ENCODE results near the gene ABCC3. TPM values are rescaled to one million over a fixed set of nuclear protein-coding genes. Genes with fewer than 3 reads are reported as not detected.

Gene ABCC3
- total RNA-seq, 3 donors from 2014 or later (not counting 1 experiment from before 2014, with no cell fraction given), result 1.6 to 13.2 (median 5.9) TPM

DNA sequence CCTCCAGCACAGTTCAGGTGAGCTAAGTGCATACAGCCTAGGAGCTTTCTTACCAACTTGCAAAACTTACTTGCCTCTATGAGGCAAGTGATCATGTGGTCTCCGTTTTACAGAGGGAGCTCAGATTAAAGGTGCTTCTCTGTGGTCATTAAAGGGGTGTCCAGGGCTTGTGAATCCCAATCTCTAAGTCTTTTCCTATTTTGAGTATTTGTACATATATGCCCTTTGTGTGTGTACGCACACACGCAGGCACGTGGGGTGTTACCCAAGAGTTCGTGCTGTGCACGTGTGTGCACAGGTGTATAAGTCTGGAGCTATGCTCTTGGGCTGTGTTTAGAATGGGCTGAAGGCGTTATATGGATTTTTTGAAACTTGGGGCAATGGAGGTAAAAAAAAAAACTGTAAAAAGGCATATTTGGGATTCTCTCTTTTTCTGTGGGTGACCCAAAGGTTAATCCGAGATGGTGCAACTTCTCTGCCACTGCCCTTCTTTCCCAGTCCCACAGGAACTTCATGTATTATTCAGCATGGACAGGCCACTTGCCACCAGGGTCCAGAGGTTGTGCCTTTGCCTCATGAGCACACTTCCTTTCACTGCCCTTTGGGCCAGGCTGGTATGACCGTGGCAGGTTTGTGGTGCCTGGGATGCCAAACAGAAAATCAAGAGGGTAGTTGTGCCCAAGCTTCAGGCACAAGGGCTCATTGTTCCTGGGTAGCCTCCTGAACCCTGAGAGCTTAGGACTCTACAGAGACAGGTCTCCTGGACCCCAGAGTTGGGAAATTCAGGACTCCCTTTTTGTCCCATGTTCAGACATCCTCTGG lies 1.5 kb downstream of the ABCC3 start:
- DNase-seq (no peak), ATAC-seq (no peak)
- intact Hi-C loops (cut with micrococcal nuclease), result no loop called here
- Histone ChIP-seq H3K36me3 (ENCODE audit: control insufficient read depth, insufficient read depth, low read length) (no peaks in the 10 kb centered on the region), H3K4me3 (ENCODE audit: low read length) (no peak overlapping the region), H3K9me3 (ENCODE audit: control insufficient read depth, insufficient read depth, low read length) (no peaks in the 10 kb centered on the region), H3K27me3 (ENCODE audit: control insufficient read depth, insufficient read depth, low read length) (peaks cover 12% of the 10 kb centered on the region), H3K4me1 (ENCODE audit: control insufficient read depth, insufficient read depth, low read length) (peaks cover 8% of the 10 kb centered on the region), H3K27ac (ENCODE audit: low read length) (no peak overlapping the region)
- no peak overlapping the region for H3K4me3 Mint-ChIP-seq
- H3K9me3 Mint-ChIP-seq, result no peaks in the 10 kb centered on the region
- H3K27me3 Mint-ChIP-seq (ENCODE audit: low read depth in 2 of 2), result peaks cover 40 to 49% of the 10 kb centered on the region in 2 donors
- 90% methylated on average over 8 of the region's 9 CpGs for WGBS (ENCODE audit: insufficient coverage)
- H3K4me1 Mint-ChIP-seq, result no peaks in the 10 kb centered on the region
- no peak overlapping the region for H3K27ac Mint-ChIP-seq
- no peaks in the 10 kb centered on the region for H3K36me3 Mint-ChIP-seq
- TF ChIP-seq, protein P1, sequence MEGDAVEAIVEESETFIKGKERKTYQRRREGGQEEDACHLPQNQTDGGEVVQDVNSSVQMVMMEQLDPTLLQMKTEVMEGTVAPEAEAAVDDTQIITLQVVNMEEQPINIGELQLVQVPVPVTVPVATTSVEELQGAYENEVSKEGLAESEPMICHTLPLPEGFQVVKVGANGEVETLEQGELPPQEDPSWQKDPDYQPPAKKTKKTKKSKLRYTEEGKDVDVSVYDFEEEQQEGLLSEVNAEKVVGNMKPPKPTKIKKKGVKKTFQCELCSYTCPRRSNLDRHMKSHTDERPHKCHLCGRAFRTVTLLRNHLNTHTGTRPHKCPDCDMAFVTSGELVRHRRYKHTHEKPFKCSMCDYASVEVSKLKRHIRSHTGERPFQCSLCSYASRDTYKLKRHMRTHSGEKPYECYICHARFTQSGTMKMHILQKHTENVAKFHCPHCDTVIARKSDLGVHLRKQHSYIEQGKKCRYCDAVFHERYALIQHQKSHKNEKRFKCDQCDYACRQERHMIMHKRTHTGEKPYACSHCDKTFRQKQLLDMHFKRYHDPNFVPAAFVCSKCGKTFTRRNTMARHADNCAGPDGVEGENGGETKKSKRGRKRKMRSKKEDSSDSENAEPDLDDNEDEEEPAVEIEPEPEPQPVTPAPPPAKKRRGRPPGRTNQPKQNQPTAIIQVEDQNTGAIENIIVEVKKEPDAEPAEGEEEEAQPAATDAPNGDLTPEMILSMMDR (IDR thresholded peaks at IDR 0.05), result no peak

DNA sequence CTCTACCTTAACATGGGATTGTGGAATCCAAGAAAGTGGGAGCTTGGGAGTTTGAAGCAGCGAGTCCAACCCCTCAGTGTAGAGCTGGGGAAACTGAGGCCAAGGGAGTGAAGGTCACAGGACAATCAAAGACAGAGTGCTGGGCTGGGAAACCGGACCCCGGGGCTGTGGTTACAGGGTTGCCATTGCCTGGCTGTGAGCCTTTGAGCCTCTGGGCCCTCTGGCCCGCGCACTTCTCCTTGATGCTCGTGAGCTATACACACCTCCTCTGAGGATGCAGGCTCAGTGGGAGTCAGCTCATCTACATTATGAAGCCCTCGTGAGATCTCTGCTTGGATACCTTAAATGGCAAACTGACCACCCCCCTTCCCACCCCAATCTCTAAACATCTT lies 2.1 kb downstream of the ABCC3 start:
- H3K27ac Mint-ChIP-seq, result no peak overlapping the region
- no peaks in the 10 kb centered on the region for H3K36me3 Mint-ChIP-seq
- no peaks in the 10 kb centered on the region for H3K9me3 Mint-ChIP-seq
- H3K4me3 Mint-ChIP-seq, result no peak overlapping the region
- Histone ChIP-seq H3K27ac (ENCODE audit: low read length) (no peak overlapping the region), H3K27me3 (ENCODE audit: control insufficient read depth, insufficient read depth, low read length) (peaks cover 12% of the 10 kb centered on the region), H3K36me3 (ENCODE audit: control insufficient read depth, insufficient read depth, low read length) (no peaks in the 10 kb centered on the region), H3K4me1 (ENCODE audit: control insufficient read depth, insufficient read depth, low read length) (peaks cover 8% of the 10 kb centered on the region), H3K4me3 (ENCODE audit: low read length) (no peak overlapping the region), H3K9me3 (ENCODE audit: control insufficient read depth, insufficient read depth, low read length) (no peaks in the 10 kb centered on the region)
- ATAC-seq (no peak), DNase-seq (no peak)
- H3K27me3 Mint-ChIP-seq (ENCODE audit: low read depth in 2 of 2), result peaks cover 35 to 44% of the 10 kb centered on the region in 2 donors
- TF ChIP-seq, protein P1 (IDR thresholded peaks at IDR 0.05), result no peak
- intact Hi-C loops (cut with micrococcal nuclease), result no loop called here
- WGBS (ENCODE audit: insufficient coverage), result 86% methylated on average over 7 of the region's 7 CpGs
- no peaks in the 10 kb centered on the region for H3K4me1 Mint-ChIP-seq

DNA sequence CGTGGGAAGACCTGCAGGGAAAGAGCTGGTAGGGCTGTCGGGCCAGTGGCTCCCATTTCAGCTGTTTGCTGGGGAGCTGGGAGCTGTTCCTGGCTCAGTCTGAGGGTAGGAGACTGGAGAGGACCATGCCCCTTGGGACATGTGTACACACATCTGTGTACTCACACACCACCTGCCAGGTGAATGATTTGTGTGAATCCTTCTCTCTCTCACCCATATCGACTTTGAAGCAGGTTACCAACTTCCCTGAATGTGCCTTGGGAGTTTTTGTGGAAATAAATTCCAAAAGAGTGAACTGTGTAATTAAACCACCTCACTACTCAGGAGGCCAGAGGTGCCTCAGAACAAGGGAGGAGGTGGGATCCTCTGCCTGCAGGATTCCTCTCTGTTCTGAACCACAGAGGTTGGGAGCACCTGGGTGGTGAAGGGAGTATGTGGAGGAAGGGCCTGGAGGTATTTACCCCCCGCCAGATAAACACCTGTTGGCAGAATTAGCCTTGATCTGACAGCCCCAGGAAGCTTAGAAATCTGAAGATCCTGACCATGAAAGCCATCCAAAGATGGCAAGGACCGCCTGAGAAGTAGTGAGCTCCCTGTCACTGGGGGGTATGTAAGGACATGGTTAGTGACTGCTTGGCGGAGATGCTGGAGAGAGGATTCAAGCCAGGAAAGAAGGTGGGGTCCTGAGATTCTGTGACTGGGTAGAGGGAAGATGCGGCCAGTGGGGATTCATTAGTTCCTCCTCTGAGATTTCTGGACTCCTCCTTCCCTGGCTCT lies 3.3 kb downstream of the ABCC3 start:
- Histone ChIP-seq H3K4me1 (ENCODE audit: control insufficient read depth, insufficient read depth, low read length) (peaks cover 8% of the 10 kb centered on the region), H3K9me3 (ENCODE audit: control insufficient read depth, insufficient read depth, low read length) (no peaks in the 10 kb centered on the region), H3K27me3 (ENCODE audit: control insufficient read depth, insufficient read depth, low read length) (peaks cover 12% of the 10 kb centered on the region), H3K27ac (ENCODE audit: low read length) (no peak overlapping the region), H3K36me3 (ENCODE audit: control insufficient read depth, insufficient read depth, low read length) (no peaks in the 10 kb centered on the region), H3K4me3 (ENCODE audit: low read length) (no peak overlapping the region)
- Mint-ChIP-seq H3K4me3 (no peak overlapping the region), H3K27ac (no peak overlapping the region), H3K27me3 (ENCODE audit: low read depth in 2 of 2) (peaks cover 26 to 32% of the 10 kb centered on the region in 2 donors), H3K9me3 (no peaks in the 10 kb centered on the region), H3K36me3 (no peaks in the 10 kb centered on the region), H3K4me1 (no peaks in the 10 kb centered on the region)
- TF ChIP-seq, protein P1 (IDR thresholded peaks at IDR 0.05), result no peak
- ATAC-seq (no peak), DNase-seq (no peak)
- WGBS (ENCODE audit: insufficient coverage), result 87% methylated on average over 6 of the region's 7 CpGs
- intact Hi-C loops (cut with micrococcal nuclease), result no loop called here
